NCI-H82 treated with DMSO at 0.1 percent for 48 hours (cell line): ENCODE results near the gene PDE10A.
"Not testable (repeated sequence)": the region's sequence is repeated elsewhere in the genome, so short reads cannot be mapped to it uniquely, and the experiment has no call there.

Experiments
- DNase-seq: peaks from one replicate; lab custom pipeline; 2025; ENCODE audit not compliant: unreplicated experiment; lab: John Stamatoyannopoulos, UW

PDE10A gene

GRCh38 chr6:165628955-165629354 is 34.1 kb downstream of the PDE10A start:
- DNase-seq: no peak

GRCh38 chr6:165627366-165627765 is 35.7 kb downstream of the PDE10A start:
- DNase-seq: no peak

- no peak for DNase-seq
These were observed 36.3 kb downstream of the PDE10A start for GRCh38 chr6:165626711-165627110.

- no peak for DNase-seq
These were observed 38.0 kb downstream of the PDE10A start for GRCh38 chr6:165624871-165625639.

GRCh38 chr6:165621940-165622339 is 41.1 kb downstream of the PDE10A start:
- no peak for DNase-seq

- DNase-seq: not testable (repeated sequence)
These were observed 44.1 kb downstream of the PDE10A start for GRCh38 chr6:165618891-165619290.

GRCh38 chr6:165618241-165618640 is 44.8 kb downstream of the PDE10A start:
- no peak for DNase-seq

GRCh38 chr6:165617528-165617927 is 45.5 kb downstream of the PDE10A start:
- no peak for DNase-seq

GRCh38 chr6:165616116-165616515 is 46.9 kb downstream of the PDE10A start:
- DNase-seq: no peak

- DNase-seq: no peak
These were observed 47.4 kb downstream of the PDE10A start for GRCh38 chr6:165615636-165616035.

- no peak for DNase-seq
These were observed 51.7 kb downstream of the PDE10A start for GRCh38 chr6:165611294-165611693.

- not testable (repeated sequence) for DNase-seq
These were observed 54.5 kb downstream of the PDE10A start for GRCh38 chr6:165608577-165608976.

GRCh38 chr6:165606740-165607008 is 56.4 kb downstream of the PDE10A start:
- no peak for DNase-seq

GRCh38 chr6:165605901-165606739 is 56.9 kb downstream of the PDE10A start:
- no peak for DNase-seq

- no peak for DNase-seq
These were observed 57.7 kb downstream of the PDE10A start for GRCh38 chr6:165605182-165605875.

GRCh38 chr6:165602291-165602690 is 60.8 kb downstream of the PDE10A start:
- no peak for DNase-seq

- no peak for DNase-seq
These were observed 62.4 kb downstream of the PDE10A start for GRCh38 chr6:165600606-165601005.

GRCh38 chr6:165599596-165600487 is 63.2 kb downstream of the PDE10A start:
- DNase-seq: no peak

- DNase-seq: no peak
These were observed 63.9 kb downstream of the PDE10A start for GRCh38 chr6:165599121-165599520.

- DNase-seq: no peak
These were observed 65.2 kb downstream of the PDE10A start for GRCh38 chr6:165597821-165598220.
